Mammary epithelial cell (primary cell): ENCODE measurements around the gene CYP4X1.
"Not testable (repeated sequence)": the region's sequence is repeated elsewhere in the genome, so short reads cannot be mapped to it uniquely, and the experiment has no call there.

Experiments
- EZH2 ChIP-seq: IDR thresholded peaks from 2 replicates; pipeline ENCODE4 v1.6.1; 2012; ENCODE audit warnings: low read length, inconsistent platforms, borderline replicate concordance
- TF ChIP-seq, protein P1 (sequence below), 2 donors: IDR thresholded peaks in 1 of 2; conservative IDR thresholded peaks in 1 of 2; 2 replicates each; pipeline ENCODE4 v1.5.1; 2011 to 2012; ENCODE audit warnings: inconsistent platforms in 2 of 2, low read length in 2 of 2, mild to moderate bottlenecking in 2 of 2, control low read depth in 1 of 2, low read depth in 1 of 2; ENCODE audit not compliant: insufficient read depth in 1 of 2; ENCODE audit errors: extremely low read depth in 1 of 2

DNA sequence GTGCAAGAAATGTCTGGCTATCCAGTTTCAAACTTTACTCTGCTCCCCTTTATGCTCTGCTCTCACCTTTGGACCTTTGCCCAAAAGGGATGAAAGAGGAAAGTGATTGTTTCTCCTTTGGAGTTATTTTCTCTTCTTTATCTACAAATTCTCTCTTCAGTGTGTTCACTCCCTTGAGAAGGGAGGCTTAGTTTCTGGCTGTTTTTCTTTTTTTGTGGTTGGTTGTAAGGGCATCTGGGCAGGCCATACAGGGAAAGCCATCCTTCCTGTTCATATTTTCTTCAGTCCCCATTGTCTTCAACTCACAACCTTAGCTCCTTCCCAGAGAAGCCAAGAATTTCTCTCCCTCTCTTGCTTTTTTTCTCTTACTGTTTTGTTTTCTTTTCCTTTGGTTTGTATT lies 46.0 kb downstream of the CYP4X1 start:
- TF ChIP-seq, protein P1, sequence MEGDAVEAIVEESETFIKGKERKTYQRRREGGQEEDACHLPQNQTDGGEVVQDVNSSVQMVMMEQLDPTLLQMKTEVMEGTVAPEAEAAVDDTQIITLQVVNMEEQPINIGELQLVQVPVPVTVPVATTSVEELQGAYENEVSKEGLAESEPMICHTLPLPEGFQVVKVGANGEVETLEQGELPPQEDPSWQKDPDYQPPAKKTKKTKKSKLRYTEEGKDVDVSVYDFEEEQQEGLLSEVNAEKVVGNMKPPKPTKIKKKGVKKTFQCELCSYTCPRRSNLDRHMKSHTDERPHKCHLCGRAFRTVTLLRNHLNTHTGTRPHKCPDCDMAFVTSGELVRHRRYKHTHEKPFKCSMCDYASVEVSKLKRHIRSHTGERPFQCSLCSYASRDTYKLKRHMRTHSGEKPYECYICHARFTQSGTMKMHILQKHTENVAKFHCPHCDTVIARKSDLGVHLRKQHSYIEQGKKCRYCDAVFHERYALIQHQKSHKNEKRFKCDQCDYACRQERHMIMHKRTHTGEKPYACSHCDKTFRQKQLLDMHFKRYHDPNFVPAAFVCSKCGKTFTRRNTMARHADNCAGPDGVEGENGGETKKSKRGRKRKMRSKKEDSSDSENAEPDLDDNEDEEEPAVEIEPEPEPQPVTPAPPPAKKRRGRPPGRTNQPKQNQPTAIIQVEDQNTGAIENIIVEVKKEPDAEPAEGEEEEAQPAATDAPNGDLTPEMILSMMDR (conservative IDR thresholded peaks at IDR 0.05 in 1 of 2, IDR thresholded peaks at IDR 0.05 in 1 of 2; ENCODE audit: extremely low read depth in 1 of 2, insufficient read depth in 1 of 2, low read depth in 1 of 2, low read length in 2 of 2), result not testable (repeated sequence)
- TF ChIP-seq EZH2, result not testable (repeated sequence)
